Mesendoderm (in vitro differentiated cells): ENCODE data around the gene TFF3.

Source experiments
- DNase-seq: peaks from one replicate; pipeline ENCODE4 v3.0.0; 2013
- H2AK5ac ChIP-seq: 2 replicates; pipeline ENCODE4 v1.6.1; 2013; ENCODE audit warnings: low read length, inconsistent platforms
- H2BK120ac ChIP-seq: 2 replicates; pipeline ENCODE4 v1.6.1; 2013; ENCODE audit warnings: low read depth, mild to moderate bottlenecking, low read length, moderate library complexity, mixed read lengths
- H2BK15ac ChIP-seq: replicated peaks from 2 replicates; pipeline ENCODE4 v1.6.1; 2013; ENCODE audit warnings: low read depth, mild to moderate bottlenecking, moderate library complexity
- H2BK5ac ChIP-seq: 2 replicates; pipeline ENCODE4 v1.6.1; 2013; ENCODE audit warnings: low read length, inconsistent platforms
- H3K18ac ChIP-seq: 2 replicates; pipeline ENCODE4 v1.6.1; 2013; ENCODE audit warnings: mild to moderate bottlenecking, low read length, mixed read lengths
- H3K23ac ChIP-seq: one replicate; pipeline ENCODE4 v1.6.1; 2013; ENCODE audit warnings: low read length
- H3K27ac ChIP-seq: 2 replicates; pipeline ENCODE4 v1.5.1; 2013; ENCODE audit warnings: low read depth, mild to moderate bottlenecking, inconsistent platforms, low read length, moderate library complexity
- H3K27me3 ChIP-seq: 2 replicates; pipeline ENCODE4 v1.6.1; 2013; ENCODE audit warnings: low read length, control low read depth, mild to moderate bottlenecking, inconsistent platforms; ENCODE audit not compliant: insufficient read depth, poor library complexity
- H3K36me3 ChIP-seq: 2 replicates; pipeline ENCODE4 v1.6.1; 2013; ENCODE audit warnings: low read length, inconsistent platforms; ENCODE audit not compliant: control insufficient read depth, insufficient read depth
- H3K4ac ChIP-seq: one replicate; pipeline ENCODE4 v1.6.1; 2013; ENCODE audit warnings: low read depth, mild to moderate bottlenecking, low read length, moderate library complexity
- H3K4me1 ChIP-seq: 2 replicates; pipeline ENCODE4 v1.6.1; 2013; ENCODE audit warnings: low read depth, low read length, inconsistent platforms; ENCODE audit not compliant: control insufficient read depth
- H3K4me2 ChIP-seq: 2 replicates; pipeline ENCODE4 v1.6.1; 2013; ENCODE audit warnings: low read length
- H3K4me3 ChIP-seq: 2 replicates; pipeline ENCODE4 v1.5.1; 2013; ENCODE audit warnings: mild to moderate bottlenecking, low read length
- H3K56ac ChIP-seq: one replicate; pipeline ENCODE4 v1.6.1; 2013; ENCODE audit warnings: low read length
- H3K79me1 ChIP-seq: 2 replicates; pipeline ENCODE4 v1.6.1; 2013; ENCODE audit warnings: low read length, inconsistent platforms
- H3K79me2 ChIP-seq: 2 replicates; pipeline ENCODE4 v1.6.1; 2013; ENCODE audit warnings: mild to moderate bottlenecking, low read length; ENCODE audit not compliant: control insufficient read depth, insufficient read depth
- H3K9ac ChIP-seq: 2 replicates; pipeline ENCODE4 v1.6.1; 2013; ENCODE audit warnings: low read length, inconsistent platforms
- H4K5ac ChIP-seq: one replicate; pipeline ENCODE4 v1.6.1; 2013; ENCODE audit warnings: low read length
- H4K8ac ChIP-seq: one replicate; pipeline ENCODE4 v1.6.1; 2013; ENCODE audit warnings: low read depth, mild to moderate bottlenecking, control low read depth, low read length, moderate library complexity
- WGBS: extraction: QIAGEN DNeasy Blood & Tissue Kit; methylation state at CpG from one replicate; pipeline ENCODE4 v1.1.7; 2013; ENCODE audit warnings: low lambda C conversion rate, missing lambda C conversion rate; ENCODE audit not compliant: insufficient coverage; ENCODE audit errors: extremely low coverage; 5-methylcytosine and 5-hydroxymethylcytosine counted together

Gene TFF3

DNA sequence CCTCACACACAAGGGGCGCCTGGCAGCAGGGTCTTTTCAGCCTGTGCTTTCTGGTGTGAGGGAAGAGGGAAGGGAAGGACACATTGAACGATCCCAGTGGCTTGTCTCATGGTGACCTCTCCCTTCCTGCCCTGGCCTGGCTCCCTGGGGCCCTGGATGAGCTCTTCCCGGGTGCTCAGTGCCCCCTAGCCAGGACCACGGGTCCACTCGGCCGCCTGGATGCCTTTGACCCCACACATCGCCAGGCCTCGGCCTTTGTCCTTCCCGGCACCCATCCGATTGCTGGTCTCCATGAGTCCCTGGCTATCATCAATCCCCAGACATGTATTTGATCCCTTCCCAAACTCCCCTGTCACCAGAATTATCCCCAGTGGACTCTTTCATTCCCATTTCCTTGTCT lies 6.0 kb upstream of the TFF3 start:
- no peak overlapping the region for H3K4me3 ChIP-seq
- no peaks in the 10 kb centered on the region for H3K36me3 ChIP-seq
- no peak overlapping the region for H4K8ac ChIP-seq
- H2BK120ac ChIP-seq, result no peak overlapping the region
- no peaks in the 10 kb centered on the region for H3K4me1 ChIP-seq
- no peak overlapping the region for H3K4me2 ChIP-seq
- no peak for DNase-seq
- H3K56ac ChIP-seq, result no peak overlapping the region
- no peak overlapping the region for H2AK5ac ChIP-seq
- no peak overlapping the region for H3K23ac ChIP-seq
- no peak overlapping the region for H2BK15ac ChIP-seq
- no peak overlapping the region for H3K27ac ChIP-seq
- no CpG with 5 or more reads among the region's 10 CpGs for WGBS
- H3K18ac ChIP-seq, result no peak overlapping the region
- H4K5ac ChIP-seq, result no peak overlapping the region
- H3K79me1 ChIP-seq, result no peaks in the 10 kb centered on the region
- no peaks in the 10 kb centered on the region for H3K79me2 ChIP-seq
- H2BK5ac ChIP-seq, result no peak overlapping the region
- H3K4ac ChIP-seq, result no peak overlapping the region
- no peak overlapping the region for H3K9ac ChIP-seq
- H3K27me3 ChIP-seq, result no peaks in the 10 kb centered on the region

DNA sequence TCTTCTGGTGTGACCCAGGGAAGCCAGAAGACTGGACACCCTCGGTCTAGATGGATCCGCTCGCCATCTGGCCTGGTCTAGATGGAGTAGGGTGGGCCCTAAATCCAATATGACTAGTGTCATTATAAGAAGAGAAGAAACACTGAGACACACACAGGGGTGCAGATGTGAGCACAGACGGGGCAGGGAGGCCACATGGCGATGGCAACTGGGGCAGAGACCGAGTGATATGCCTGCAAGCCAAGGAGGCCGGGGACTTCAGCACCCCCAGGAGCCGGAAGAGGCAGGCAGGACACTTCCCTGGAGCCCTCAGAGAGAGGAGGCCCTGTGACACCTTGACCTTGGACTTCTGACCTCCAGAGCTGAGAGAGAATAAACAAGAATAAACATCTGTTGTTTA lies 5.6 kb upstream of the TFF3 start:
- H4K8ac ChIP-seq, result no peak overlapping the region

DNA sequence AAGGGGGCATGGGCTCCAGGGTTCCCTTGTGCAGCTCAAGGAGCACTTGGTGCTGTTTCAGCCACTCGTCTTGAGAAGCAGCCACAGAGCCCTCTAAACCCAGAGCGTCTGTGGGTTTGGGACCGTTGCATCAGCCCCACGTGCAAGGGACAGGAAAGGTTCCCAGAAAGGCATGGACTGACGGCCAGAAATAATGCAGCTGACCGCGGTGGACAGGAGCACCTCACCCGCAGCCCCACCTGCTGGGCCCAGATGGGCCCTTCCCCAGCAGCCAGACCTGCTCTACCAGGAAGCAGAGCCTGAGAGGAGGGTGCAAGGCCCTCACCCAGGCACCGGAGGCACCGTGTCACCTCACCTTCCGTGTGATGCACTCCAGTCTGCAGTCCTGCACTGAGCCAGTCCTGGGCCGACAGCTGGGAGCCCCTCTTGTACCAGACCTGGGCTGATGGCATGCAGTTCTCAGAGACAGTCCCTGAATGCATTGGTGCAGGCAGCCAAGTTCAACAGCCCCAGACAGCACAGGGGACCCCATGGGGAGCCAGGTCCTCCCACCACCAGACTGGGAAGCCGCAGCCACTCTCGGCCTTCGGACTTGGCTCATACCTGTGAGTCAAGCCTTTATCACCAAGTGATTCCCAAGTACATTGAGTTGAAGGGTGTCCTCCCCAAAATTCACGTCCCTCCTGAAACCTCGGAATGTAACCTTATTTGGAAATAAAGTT lies 4.8 kb upstream of the TFF3 start:
- no peak overlapping the region for H2BK5ac ChIP-seq
- no peak overlapping the region for H3K23ac ChIP-seq
- DNase-seq, result no peak
- H3K79me2 ChIP-seq, result no peaks in the 10 kb centered on the region
- no peak overlapping the region for H2BK15ac ChIP-seq
- H3K4ac ChIP-seq, result no peak overlapping the region
- H3K4me1 ChIP-seq, result no peaks in the 10 kb centered on the region
- no peak overlapping the region for H2BK120ac ChIP-seq
- H3K27me3 ChIP-seq, result no peaks in the 10 kb centered on the region
- no peak overlapping the region for H3K4me3 ChIP-seq
- WGBS, result no CpG with 5 or more reads among the region's 17 CpGs
- H3K27ac ChIP-seq, result no peak overlapping the region
- H3K4me2 ChIP-seq, result no peak overlapping the region
- H3K56ac ChIP-seq, result no peak overlapping the region
- no peaks in the 10 kb centered on the region for H3K36me3 ChIP-seq
- no peak overlapping the region for H3K9ac ChIP-seq
- no peak overlapping the region for H4K5ac ChIP-seq
- no peaks in the 10 kb centered on the region for H3K79me1 ChIP-seq
- no peak overlapping the region for H3K18ac ChIP-seq
- no peak overlapping the region for H4K8ac ChIP-seq
- no peak overlapping the region for H2AK5ac ChIP-seq

More for the DNA sequence above, 5.6 kb upstream of the TFF3 start:
- H3K4ac ChIP-seq, result no peak overlapping the region
- H2BK5ac ChIP-seq, result no peak overlapping the region
- no peak overlapping the region for H3K27ac ChIP-seq
- H4K5ac ChIP-seq, result no peak overlapping the region
- no peak overlapping the region for H3K23ac ChIP-seq
- no peak overlapping the region for H3K9ac ChIP-seq
- no peaks in the 10 kb centered on the region for H3K36me3 ChIP-seq
- no peak overlapping the region for H3K4me2 ChIP-seq
- H2BK15ac ChIP-seq, result no peak overlapping the region
- no peaks in the 10 kb centered on the region for H3K4me1 ChIP-seq
- H3K56ac ChIP-seq, result no peak overlapping the region
- no CpG with 5 or more reads among the region's 8 CpGs for WGBS
- H3K79me2 ChIP-seq, result no peaks in the 10 kb centered on the region
- no peak overlapping the region for H3K18ac ChIP-seq
- no peak overlapping the region for H3K4me3 ChIP-seq
- no peak overlapping the region for H2AK5ac ChIP-seq
- no peak for DNase-seq
- H3K79me1 ChIP-seq, result no peaks in the 10 kb centered on the region
- no peak overlapping the region for H2BK120ac ChIP-seq
- no peaks in the 10 kb centered on the region for H3K27me3 ChIP-seq

DNA sequence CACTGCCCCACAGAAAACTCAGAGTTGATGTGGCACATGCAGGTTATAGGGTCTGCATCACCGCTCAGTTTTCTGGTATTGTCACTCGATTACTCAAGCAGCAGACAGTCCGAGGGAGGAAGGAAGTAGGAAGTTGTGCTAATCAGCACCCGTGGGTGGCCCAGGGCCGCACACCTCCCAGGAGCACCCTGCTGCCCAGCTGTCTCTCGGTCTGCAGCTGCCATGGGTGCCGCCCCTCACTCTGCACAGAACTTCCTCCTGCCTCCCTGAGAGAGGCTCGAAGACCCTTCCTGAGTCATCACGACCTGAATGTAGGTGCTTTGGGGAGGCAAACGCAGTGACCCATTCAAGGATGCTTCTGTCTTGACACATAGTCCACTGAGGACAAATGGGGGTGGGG lies 4.2 kb upstream of the TFF3 start:
- Histone ChIP-seq H3K23ac (no peak overlapping the region), H3K4me1 (no peaks in the 10 kb centered on the region), H3K4me2 (no peak overlapping the region), H3K79me2 (no peaks in the 10 kb centered on the region), H3K27me3 (no peaks in the 10 kb centered on the region), H3K9ac (no peak overlapping the region), H4K5ac (no peak overlapping the region), H3K79me1 (no peaks in the 10 kb centered on the region), H3K27ac (no peak overlapping the region), H2AK5ac (no peak overlapping the region), H2BK120ac (no peak overlapping the region), H2BK5ac (no peak overlapping the region), H3K4me3 (no peak overlapping the region), H3K36me3 (no peaks in the 10 kb centered on the region), H3K4ac (no peak overlapping the region), H3K18ac (no peak overlapping the region), H3K56ac (no peak overlapping the region), H2BK15ac (no peak overlapping the region), H4K8ac (no peak overlapping the region)
- WGBS, result no CpG with 5 or more reads among the region's 10 CpGs
- no peak for DNase-seq

DNA sequence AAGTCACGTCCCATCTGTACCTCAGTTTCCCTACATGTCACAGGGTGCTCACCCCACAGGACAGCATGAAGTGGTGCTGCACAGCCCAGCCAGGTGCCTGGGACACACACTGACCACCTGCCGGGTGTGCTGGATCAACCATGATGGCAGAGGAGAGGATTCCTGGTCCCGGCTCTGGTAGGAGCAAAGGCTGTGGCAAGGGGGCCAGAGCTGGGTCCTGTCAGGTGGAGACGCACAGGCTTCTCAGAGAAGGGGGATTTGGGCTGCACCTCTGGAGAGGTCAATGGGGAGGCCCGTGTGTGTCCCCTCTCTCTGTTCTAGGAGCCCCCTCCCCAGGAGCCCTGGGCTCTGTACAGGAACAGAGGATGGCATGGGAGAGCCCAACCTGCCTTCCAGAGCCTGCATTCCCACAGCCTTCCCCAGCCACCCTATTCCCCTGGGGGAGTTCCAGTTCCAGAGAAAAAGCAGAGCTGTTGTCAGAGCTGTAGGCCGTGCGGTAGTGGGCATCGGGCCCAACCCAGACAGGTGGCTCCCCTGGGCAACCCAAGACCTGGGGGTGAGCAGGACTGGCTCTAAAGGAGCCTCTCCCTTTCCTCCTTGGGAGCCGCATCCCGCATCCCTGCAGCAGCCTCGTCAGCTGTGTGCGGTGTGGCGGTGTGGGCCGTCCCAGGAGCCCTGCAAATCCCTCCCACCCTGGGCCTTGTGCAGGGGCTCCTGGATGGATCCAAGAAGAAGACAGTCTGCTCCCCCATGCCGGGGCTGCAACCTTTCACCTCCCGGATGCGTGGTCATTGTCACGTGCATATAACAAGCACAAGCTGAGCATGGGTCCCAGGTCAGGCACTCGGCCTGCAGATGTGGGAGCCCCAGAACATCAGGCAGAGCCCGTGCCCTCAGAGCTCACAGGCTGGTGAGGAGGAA lies 2.9 kb upstream of the TFF3 start:
- no peak for DNase-seq

More for the DNA sequence above, 2.9 kb upstream of the TFF3 start:
- H2BK120ac ChIP-seq, result no peak overlapping the region
- H3K79me1 ChIP-seq, result no peaks in the 10 kb centered on the region
- H3K56ac ChIP-seq, result no peak overlapping the region
- H3K27me3 ChIP-seq, result no peaks in the 10 kb centered on the region
- H3K9ac ChIP-seq, result no peak overlapping the region
- H2BK5ac ChIP-seq, result no peak overlapping the region
- no CpG with 5 or more reads among the region's 20 CpGs for WGBS
- H2BK15ac ChIP-seq, result no peak overlapping the region
- no peaks in the 10 kb centered on the region for H3K36me3 ChIP-seq
- H3K18ac ChIP-seq, result no peak overlapping the region
- no peak overlapping the region for H3K4ac ChIP-seq
- H4K5ac ChIP-seq, result no peak overlapping the region
- no peak overlapping the region for H3K27ac ChIP-seq
- H3K23ac ChIP-seq, result no peak overlapping the region
- H2AK5ac ChIP-seq, result no peak overlapping the region
- no peaks in the 10 kb centered on the region for H3K79me2 ChIP-seq
- no peak overlapping the region for H3K4me2 ChIP-seq
- H4K8ac ChIP-seq, result no peak overlapping the region
- no peak overlapping the region for H3K4me3 ChIP-seq
- peaks cover 2% of the 10 kb centered on the region for H3K4me1 ChIP-seq
